HCT116 (cell line): ENCODE data around the gene IGF2BP1. TPM values are rescaled to one million over a fixed set of nuclear protein-coding genes. Genes with fewer than 3 reads are reported as not detected.

Source experiments
- ATAC-seq: fragments of 200-7000 bp; cut with Tn5 transposase; 2 replicates; pipeline ENCODE4 v1.9.1; 2020; ENCODE audit warnings: mild to moderate bottlenecking, moderate library complexity
- BruUV-seq: library from RNA; stranded (reverse); fragments of 400-500 nt; replicated peaks from 2 replicates; lab custom pipeline; 2021; lab: Mats Ljungman, UMichigan
- CTCF ChIA-PET: fragments of 300-600 bp; sonication (Branson Sonifier 250); formaldehyde crosslinking; loops from one replicate; lab custom pipeline; 2021; ENCODE audit warnings: antibody characterized with exemption; lab: Charles Lee
- POLR2A ChIA-PET: fragments of 300-600, 350-600 bp; sonication (Branson Sonifier 250); formaldehyde crosslinking; loops from one replicate; lab custom pipeline; 2021; ENCODE audit warnings: antibody characterized with exemption; lab: Charles Lee
- RAD21 ChIA-PET, 2 experiments: fragments of 300-600 bp; sonication (Branson Sonifier 250); formaldehyde crosslinking; loops; one replicate each; lab custom pipeline; 2023; ENCODE audit warnings: low total read pairs in 2 of 2; ENCODE audit not compliant: uncharacterized antibody in 2 of 2, unreplicated experiment in 2 of 2, low non-redundant PET in 1 of 2; lab: Charles Lee
- DNase-seq: peaks from one replicate; pipeline ENCODE4 v3.0.0-alpha.2; 2010; ENCODE audit warnings: low read depth, low spot score
- H2AFZ ChIP-seq: fragments of 200-600 bp; shearing (Covaris generic), sonication (generic); 2 replicates; pipeline ENCODE4 v1.6.1; 2017; ENCODE audit warnings: low read depth, mixed run types, mixed read lengths, antibody characterized with exemption, low read length; ENCODE audit not compliant: poor library complexity, severe bottlenecking
- H3K27ac ChIP-seq: 2 replicates; pipeline ENCODE4 v1.5.1; 2012; ENCODE audit warnings: low read depth, low read length
- H3K27me3 ChIP-seq: fragments of 200-600 bp; sonication (generic); 2 replicates; pipeline ENCODE4 v1.6.1; 2016; ENCODE audit warnings: mixed run types, low read length, mixed read lengths; ENCODE audit not compliant: insufficient read depth
- H3K36me3 ChIP-seq, 2 experiments: fragments of 200-500 bp in 1 of 2; fragments of 200-600 bp in 1 of 2; sonication (Bioruptor generic) in 1 of 2; sonication (generic) in 1 of 2; 2 replicates each; pipeline versions ENCODE4 v1.5.1 to v1.6.1; 2014 to 2016; ENCODE audit warnings: low read length in 2 of 2, inconsistent platforms in 1 of 2, mixed read lengths in 1 of 2, mixed run types in 1 of 2; ENCODE audit not compliant: insufficient read depth in 2 of 2, control insufficient read depth in 1 of 2
- H3K4me1 ChIP-seq, 2 experiments: fragments of 200-600 bp in 1 of 2; sonication (generic) in 1 of 2; 2 replicates each; pipeline versions ENCODE4 v1.5.1 to v1.6.1; 2012 to 2017; ENCODE audit warnings: low read length in 2 of 2, inconsistent platforms in 1 of 2, mild to moderate bottlenecking in 1 of 2, mixed read lengths in 1 of 2, mixed run types in 1 of 2, moderate library complexity in 1 of 2; ENCODE audit not compliant: insufficient read depth in 2 of 2, control insufficient read depth in 1 of 2
- H3K4me2 ChIP-seq: fragments of 200-600 bp; sonication (generic); 2 replicates; pipeline ENCODE4 v1.6.1; 2017; ENCODE audit warnings: mixed run types, low read length, mixed read lengths
- H3K4me3 ChIP-seq, 2 experiments: fragments of 200-600 bp in 1 of 2; sonication (generic) in 1 of 2; replicated peaks in 1 of 2; 2 replicates each; pipeline ENCODE4 v1.5.1; 2011 to 2016; ENCODE audit warnings: low read length in 2 of 2, control low read depth in 1 of 2, low read depth in 1 of 2, mild to moderate bottlenecking in 1 of 2, mixed read lengths in 1 of 2, mixed run types in 1 of 2
- H3K79me2 ChIP-seq: fragments of 200-600 bp; sonication (generic); 2 replicates; pipeline ENCODE4 v1.6.1; 2017; ENCODE audit warnings: mild to moderate bottlenecking, mixed run types, low read length, moderate library complexity, mixed read lengths; ENCODE audit not compliant: insufficient read depth
- H3K9ac ChIP-seq: fragments of 200-600 bp; sonication (generic); 2 replicates; pipeline ENCODE4 v1.6.1; 2016; ENCODE audit warnings: low read length, mixed read lengths
- H3K9me2 ChIP-seq: fragments of 200-600 bp; sonication (generic), shearing (Covaris generic); 2 replicates; pipeline ENCODE4 v1.6.1; 2017; ENCODE audit warnings: mixed run types, mild to moderate bottlenecking, moderate library complexity; ENCODE audit not compliant: insufficient read depth
- H3K9me3 ChIP-seq, 2 experiments: fragments of 200-500 bp in 1 of 2; fragments of 200-600 bp in 1 of 2; sonication (Bioruptor generic) in 1 of 2; sonication (generic) in 1 of 2; 2 replicates each; pipeline ENCODE4 v1.6.1; 2014 to 2017; ENCODE audit warnings: low read length in 2 of 2, mixed read lengths in 2 of 2, inconsistent platforms in 1 of 2, low read depth in 1 of 2, mild to moderate bottlenecking in 1 of 2, mixed run types in 1 of 2, moderate library complexity in 1 of 2; ENCODE audit not compliant: control insufficient read depth in 1 of 2, insufficient read depth in 1 of 2
- H4K20me1 ChIP-seq: fragments of 200-600 bp; sonication (generic), shearing (Covaris generic); 2 replicates; pipeline ENCODE4 v1.6.1; 2017; ENCODE audit warnings: mixed run types, mild to moderate bottlenecking, moderate library complexity; ENCODE audit not compliant: insufficient read depth
- CBX3 ChIP-seq: IDR thresholded peaks from 2 replicates; pipeline ENCODE4 v1.6.1; 2012; ENCODE audit warnings: low read depth
- EGR1 ChIP-seq: IDR thresholded peaks from 2 replicates; pipeline ENCODE4 v1.6.1; 2012; ENCODE audit warnings: low read depth
- JUND ChIP-seq: IDR thresholded peaks from 2 replicates; pipeline ENCODE4 v1.6.1; 2012
- RAD21 ChIP-seq: IDR thresholded peaks from 2 replicates; pipeline ENCODE4 v1.6.1; 2012; ENCODE audit warnings: low read depth, mild to moderate bottlenecking
- SP1 ChIP-seq: IDR thresholded peaks from 2 replicates; pipeline ENCODE4 v1.6.1; 2012; ENCODE audit warnings: low read depth
- YY1 ChIP-seq: IDR thresholded peaks from 2 replicates; pipeline ENCODE4 v1.6.1; 2011; ENCODE audit warnings: low read length, low read depth, moderate library complexity, mild to moderate bottlenecking; ENCODE audit not compliant: insufficient replicate concordance; ENCODE audit errors: extremely low read depth
- ZFX ChIP-seq: fragments of 450-650 bp; IDR thresholded peaks from 2 replicates; pipeline ENCODE4 v1.6.1; 2017
- intact Hi-C: fragments of 100-400 bp; cut with micrococcal nuclease; formaldehyde crosslinking; loops from 2 replicates; pipeline ENCODE4 v1.10.0; 2022
- total RNA-seq: library from RNA; stranded (reverse); gene quantifications from one replicate; pipeline ENCODE4 v1.2.1, GENCODE V29; 2021; ENCODE audit not compliant: unreplicated experiment
- TF ChIP-seq, protein P1 (sequence below): IDR thresholded peaks from 2 replicates; pipeline ENCODE4 v1.6.1; 2012; ENCODE audit warnings: low read depth
- TF ChIP-seq, protein P2 (sequence below): IDR thresholded peaks from 2 replicates; pipeline ENCODE4 v1.6.1; 2011; ENCODE audit warnings: mild to moderate bottlenecking, low read length, moderate library complexity; ENCODE audit not compliant: insufficient replicate concordance; ENCODE audit errors: extremely low read depth
- TF ChIP-seq, protein P3 (sequence below): IDR thresholded peaks from 2 replicates; pipeline ENCODE4 v1.6.1; 2012

The IGF2BP1 gene
- total RNA-seq, 1 experiment from 2014 or later: 0.91 TPM

DNA sequence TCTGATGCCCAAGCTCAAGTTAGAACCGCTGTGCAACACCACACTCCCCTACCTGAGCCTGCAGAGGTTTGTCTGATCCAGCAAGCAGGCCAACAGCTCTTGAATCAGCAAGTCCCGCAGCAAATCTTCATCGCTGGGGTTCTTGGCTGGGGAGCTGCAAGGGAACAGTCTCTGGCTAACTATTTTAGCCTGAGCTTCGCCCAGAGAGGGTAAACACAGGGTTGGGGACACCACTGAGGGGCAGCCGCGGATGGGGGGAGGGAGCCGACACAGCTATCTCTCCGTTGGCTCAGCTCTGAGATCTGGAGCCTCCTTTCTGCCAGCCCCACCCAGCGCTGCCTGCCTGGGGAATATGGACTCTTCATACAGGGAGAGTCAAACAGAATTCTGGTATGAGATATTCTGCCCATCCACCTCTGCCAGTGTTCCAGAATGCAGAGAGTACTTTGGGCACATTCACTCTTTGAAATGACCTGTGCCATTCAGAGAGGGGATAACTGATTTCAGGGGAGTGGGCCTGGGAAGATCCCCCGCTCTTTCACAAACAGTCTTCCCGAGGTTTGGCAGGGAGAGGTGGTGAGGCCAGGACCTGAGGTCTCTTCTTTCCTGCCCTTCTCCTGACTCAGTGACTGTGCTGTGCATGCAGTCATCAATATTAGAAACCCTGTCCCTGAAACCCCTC lies 36.2 kb upstream of the IGF2BP1 start:
- Histone ChIP-seq H3K4me3 (peak overlapping the region in 1 of 2 experiments; percentile 10; a peak in 2 of 4 replicates), H3K4me1 (peaks cover 11 to 26% of the 10 kb centered on the region in 2 experiments), H3K79me2 (no peaks in the 10 kb centered on the region), H3K4me2 (peak overlapping the region; percentile 66), H3K9me3 (no peaks in the 10 kb centered on the region), H3K36me3 (no peaks in the 10 kb centered on the region), H3K27me3 (no peaks in the 10 kb centered on the region), H3K27ac (no peak overlapping the region; the same call in 1 of the 2 replicates), H2AFZ (peak overlapping the region; percentile 77), H3K9me2 (no peaks in the 10 kb centered on the region), H4K20me1 (no peaks in the 10 kb centered on the region), H3K9ac (peak overlapping the region; percentile 8; the same call in 1 of the 2 replicates)
- no TSS peak for BruUV-seq
- intact Hi-C loops: no loop called here
- ChIA-PET CTCF (interaction anchor here (3.3 kb wide), 1 partner anchor 72 kb away, joined by 20 read pairs; no protein-coding TSS in a partner anchor), RAD21 (interaction anchor here in 1 of 2 experiments (1.8 kb wide), 1 partner anchor 72 kb away, joined by 4 read pairs; no protein-coding TSS in a partner anchor), POLR2A (interaction anchor here (0.9 to 3.8 kb wide), 5 partner anchors 10 to 77 kb away, joined by 3 to 17 read pairs (median 3); partner anchors contain the start of gene SNF8)
- no peak for TF ChIP-seq EGR1
- no peak for TF ChIP-seq SP1
- TF ChIP-seq, protein P1, sequence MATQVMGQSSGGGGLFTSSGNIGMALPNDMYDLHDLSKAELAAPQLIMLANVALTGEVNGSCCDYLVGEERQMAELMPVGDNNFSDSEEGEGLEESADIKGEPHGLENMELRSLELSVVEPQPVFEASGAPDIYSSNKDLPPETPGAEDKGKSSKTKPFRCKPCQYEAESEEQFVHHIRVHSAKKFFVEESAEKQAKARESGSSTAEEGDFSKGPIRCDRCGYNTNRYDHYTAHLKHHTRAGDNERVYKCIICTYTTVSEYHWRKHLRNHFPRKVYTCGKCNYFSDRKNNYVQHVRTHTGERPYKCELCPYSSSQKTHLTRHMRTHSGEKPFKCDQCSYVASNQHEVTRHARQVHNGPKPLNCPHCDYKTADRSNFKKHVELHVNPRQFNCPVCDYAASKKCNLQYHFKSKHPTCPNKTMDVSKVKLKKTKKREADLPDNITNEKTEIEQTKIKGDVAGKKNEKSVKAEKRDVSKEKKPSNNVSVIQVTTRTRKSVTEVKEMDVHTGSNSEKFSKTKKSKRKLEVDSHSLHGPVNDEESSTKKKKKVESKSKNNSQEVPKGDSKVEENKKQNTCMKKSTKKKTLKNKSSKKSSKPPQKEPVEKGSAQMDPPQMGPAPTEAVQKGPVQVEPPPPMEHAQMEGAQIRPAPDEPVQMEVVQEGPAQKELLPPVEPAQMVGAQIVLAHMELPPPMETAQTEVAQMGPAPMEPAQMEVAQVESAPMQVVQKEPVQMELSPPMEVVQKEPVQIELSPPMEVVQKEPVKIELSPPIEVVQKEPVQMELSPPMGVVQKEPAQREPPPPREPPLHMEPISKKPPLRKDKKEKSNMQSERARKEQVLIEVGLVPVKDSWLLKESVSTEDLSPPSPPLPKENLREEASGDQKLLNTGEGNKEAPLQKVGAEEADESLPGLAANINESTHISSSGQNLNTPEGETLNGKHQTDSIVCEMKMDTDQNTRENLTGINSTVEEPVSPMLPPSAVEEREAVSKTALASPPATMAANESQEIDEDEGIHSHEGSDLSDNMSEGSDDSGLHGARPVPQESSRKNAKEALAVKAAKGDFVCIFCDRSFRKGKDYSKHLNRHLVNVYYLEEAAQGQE: no peak
- TF ChIP-seq ZFX: no peak
- no peak for TF ChIP-seq RAD21
- TF ChIP-seq, protein P2, sequence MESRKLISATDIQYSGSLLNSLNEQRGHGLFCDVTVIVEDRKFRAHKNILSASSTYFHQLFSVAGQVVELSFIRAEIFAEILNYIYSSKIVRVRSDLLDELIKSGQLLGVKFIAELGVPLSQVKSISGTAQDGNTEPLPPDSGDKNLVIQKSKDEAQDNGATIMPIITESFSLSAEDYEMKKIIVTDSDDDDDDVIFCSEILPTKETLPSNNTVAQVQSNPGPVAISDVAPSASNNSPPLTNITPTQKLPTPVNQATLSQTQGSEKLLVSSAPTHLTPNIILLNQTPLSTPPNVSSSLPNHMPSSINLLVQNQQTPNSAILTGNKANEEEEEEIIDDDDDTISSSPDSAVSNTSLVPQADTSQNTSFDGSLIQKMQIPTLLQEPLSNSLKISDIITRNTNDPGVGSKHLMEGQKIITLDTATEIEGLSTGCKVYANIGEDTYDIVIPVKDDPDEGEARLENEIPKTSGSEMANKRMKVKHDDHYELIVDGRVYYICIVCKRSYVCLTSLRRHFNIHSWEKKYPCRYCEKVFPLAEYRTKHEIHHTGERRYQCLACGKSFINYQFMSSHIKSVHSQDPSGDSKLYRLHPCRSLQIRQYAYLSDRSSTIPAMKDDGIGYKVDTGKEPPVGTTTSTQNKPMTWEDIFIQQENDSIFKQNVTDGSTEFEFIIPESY: no peak
- no peak for TF ChIP-seq JUND
- no peak for TF ChIP-seq CBX3
- TF ChIP-seq YY1: no peak
- TF ChIP-seq, protein P3, sequence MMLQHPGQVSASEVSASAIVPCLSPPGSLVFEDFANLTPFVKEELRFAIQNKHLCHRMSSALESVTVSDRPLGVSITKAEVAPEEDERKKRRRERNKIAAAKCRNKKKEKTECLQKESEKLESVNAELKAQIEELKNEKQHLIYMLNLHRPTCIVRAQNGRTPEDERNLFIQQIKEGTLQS: no peak
- DNase-seq (no peak), ATAC-seq (peak; percentile 44)
